ENCODE data around the gene EPX.

Gene EPX

GRCh38 chr17:58186591-58186990, 5.9 kb upstream of the EPX start:
- no peak for DNase-seq

- DNase-seq, result no peak
Observed at GRCh38 chr17:58187063-58187462, 5.5 kb upstream of the EPX start.

GRCh38 chr17:58187675-58188074, 4.9 kb upstream of the EPX start:
- no peak for DNase-seq

GRCh38 chr17:58189436-58190146, 2.9 kb upstream of the EPX start:
- DNase-seq, result no peak

- DNase-seq, result no peak
Observed at GRCh38 chr17:58191241-58191896, 1.2 kb upstream of the EPX start.

- no peak for DNase-seq
Observed at GRCh38 chr17:58193641-58194255, 1.2 kb downstream of the EPX start.

- DNase-seq, result no peak
Observed at GRCh38 chr17:58195518-58196123, 3.1 kb downstream of the EPX start.

GRCh38 chr17:58196610-58197009, 4.1 kb downstream of the EPX start:
- no peak for DNase-seq

GRCh38 chr17:58200024-58200633, 7.6 kb downstream of the EPX start:
- DNase-seq, result peak; percentile 19

- no peak for DNase-seq
Observed at GRCh38 chr17:58202859-58203258, 10.3 kb downstream of the EPX start.

GRCh38 chr17:58204796-58205195, 12.3 kb downstream of the EPX start:
- DNase-seq, result no peak

GRCh38 chr17:58205936-58206335, 13.4 kb downstream of the EPX start:
- no peak for DNase-seq

- no peak for DNase-seq
Observed at GRCh38 chr17:58207451-58207850, 14.9 kb downstream of the EPX start.

GRCh38 chr17:58208344-58208743, 15.8 kb downstream of the EPX start:
- no peak for DNase-seq

- DNase-seq, result no peak
Observed at GRCh38 chr17:58210922-58211321, 18.4 kb downstream of the EPX start.

GRCh38 chr17:58215685-58216084, 23.2 kb downstream of the EPX start:
- DNase-seq, result no peak

GRCh38 chr17:58217766-58218165, 25.2 kb downstream of the EPX start:
- DNase-seq, result no peak

- DNase-seq, result peak; percentile 95
Observed at GRCh38 chr17:58219007-58219788, 26.7 kb downstream of the EPX start, which contains the start of gene MKS1. Gene MKS1, minus strand, starts transcription at chr17:58219255. Its CDS starts 25 bp downstream, at chr17:58219230.

GRCh38 chr17:58219789-58220183, 27.3 kb downstream of the EPX start:
- DNase-seq, result no peak

- peak; percentile 15 for DNase-seq
Observed at GRCh38 chr17:58224315-58224714, 31.8 kb downstream of the EPX start.

GRCh38 chr17:58227733-58228132, 35.2 kb downstream of the EPX start:
- DNase-seq, result no peak

GRCh38 chr17:58228679-58229078, 36.2 kb downstream of the EPX start:
- no peak for DNase-seq

All from GDM1 (cell line).